ENCODE data around the gene TCF15. TPM values are rescaled to one million over a fixed set of nuclear protein-coding genes. Genes with fewer than 3 reads are reported as not detected.

Gene TCF15
- total and polyA plus RNA-seq, 10 donors = 0.06 to 0.22 (median 0.21) TPM; not detected in 7

DNA sequence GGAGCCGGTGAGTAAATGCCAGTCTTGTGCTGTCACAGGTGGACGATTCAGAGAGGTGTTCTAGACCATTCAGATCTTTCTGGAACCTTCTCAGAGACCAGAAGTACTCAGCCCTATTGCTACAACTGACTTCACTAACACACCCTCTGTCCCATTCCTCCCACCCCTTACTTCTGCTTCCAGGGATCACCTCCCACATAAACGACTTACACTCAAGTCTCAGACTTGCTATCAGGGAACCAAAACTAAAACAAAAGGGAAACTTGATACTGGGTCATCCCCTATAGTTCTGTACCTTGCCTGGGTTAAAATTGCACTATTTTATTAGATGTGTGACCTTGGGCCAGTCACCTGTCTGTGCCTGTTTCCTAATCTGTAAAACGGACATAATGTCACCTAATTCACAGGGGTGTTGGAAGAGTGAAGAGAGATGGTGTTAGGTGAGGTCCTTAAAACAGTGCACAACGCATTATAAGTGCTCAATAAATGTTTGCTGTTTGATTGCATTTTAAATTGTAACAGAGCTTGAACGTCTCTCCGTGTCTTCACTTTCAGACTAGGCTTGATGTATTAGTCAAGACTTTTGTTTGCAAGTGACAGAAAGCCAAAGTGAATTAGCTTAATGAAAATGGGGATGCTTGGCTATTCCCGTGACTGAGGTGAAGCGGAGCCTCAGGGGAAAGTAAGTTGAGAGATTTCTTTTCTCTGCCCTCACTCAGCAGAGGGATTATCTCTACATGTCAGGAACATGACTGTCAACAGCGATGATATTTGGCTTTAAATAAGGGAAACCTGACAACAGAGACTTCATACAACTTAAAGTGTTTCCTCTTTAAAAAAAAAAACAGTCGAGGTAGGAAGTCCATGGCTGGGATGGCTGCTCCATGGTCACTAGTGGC, 45.9 kb upstream of the TCF15 start:
- Histone ChIP-seq H3K36me3 (no peaks in the 10 kb centered on the region), H3K27ac (no peak overlapping the region), H3K4me3 (no peak overlapping the region), H3K9me3 (no peaks in the 10 kb centered on the region), H3K4me1 (peaks cover 13 to 57% (median 30%) of the 10 kb centered on the region in 6 donors), H3K27me3 (replicated peaks in 1 of 7) (peaks cover 0 to 52% (median 0%) of the 10 kb centered on the region in 7 donors)
- TF ChIP-seq POLR2AphosphoS5 (IDR thresholded peaks at IDR 0.05) = no peak
- TF ChIP-seq, protein P1, sequence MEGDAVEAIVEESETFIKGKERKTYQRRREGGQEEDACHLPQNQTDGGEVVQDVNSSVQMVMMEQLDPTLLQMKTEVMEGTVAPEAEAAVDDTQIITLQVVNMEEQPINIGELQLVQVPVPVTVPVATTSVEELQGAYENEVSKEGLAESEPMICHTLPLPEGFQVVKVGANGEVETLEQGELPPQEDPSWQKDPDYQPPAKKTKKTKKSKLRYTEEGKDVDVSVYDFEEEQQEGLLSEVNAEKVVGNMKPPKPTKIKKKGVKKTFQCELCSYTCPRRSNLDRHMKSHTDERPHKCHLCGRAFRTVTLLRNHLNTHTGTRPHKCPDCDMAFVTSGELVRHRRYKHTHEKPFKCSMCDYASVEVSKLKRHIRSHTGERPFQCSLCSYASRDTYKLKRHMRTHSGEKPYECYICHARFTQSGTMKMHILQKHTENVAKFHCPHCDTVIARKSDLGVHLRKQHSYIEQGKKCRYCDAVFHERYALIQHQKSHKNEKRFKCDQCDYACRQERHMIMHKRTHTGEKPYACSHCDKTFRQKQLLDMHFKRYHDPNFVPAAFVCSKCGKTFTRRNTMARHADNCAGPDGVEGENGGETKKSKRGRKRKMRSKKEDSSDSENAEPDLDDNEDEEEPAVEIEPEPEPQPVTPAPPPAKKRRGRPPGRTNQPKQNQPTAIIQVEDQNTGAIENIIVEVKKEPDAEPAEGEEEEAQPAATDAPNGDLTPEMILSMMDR (IDR thresholded peaks at IDR 0.05 in 8 of 11, conservative IDR thresholded peaks at IDR 0.05 in 3 of 11) = no peak
- TF ChIP-seq POLR2A (IDR thresholded peaks at IDR 0.05) = no peak
- 71 to 81% (median 77%) methylated on average over 11 of the region's 11 CpGs for WGBS, 5 donors
- DNase-seq = no peak
- intact Hi-C loops (cut with DNase I; ENCODE audit: low total_unique reads) = no loop called here

DNA sequence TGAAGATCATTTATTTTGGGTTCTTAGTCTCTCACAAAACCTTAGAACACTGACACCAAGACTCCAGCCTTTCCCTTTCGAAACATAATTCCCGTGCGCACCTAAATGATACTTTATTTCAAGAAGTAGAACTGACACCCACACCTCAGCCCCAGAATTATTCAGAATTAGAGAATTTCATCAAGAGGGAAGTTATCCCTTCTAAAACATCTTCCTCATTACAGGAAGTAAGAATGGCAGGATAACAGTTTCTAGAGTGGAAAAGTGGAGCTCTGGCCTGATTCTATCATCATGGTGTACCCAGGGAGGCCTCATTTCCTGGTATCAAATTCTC, 44.3 kb upstream of the TCF15 start:
- WGBS, 5 donors = 89 to 96% (median 92%) methylated on average over 3 of the region's 3 CpGs
- DNase-seq = no peak
- peaks cover 0 to 36% (median 0%) of the 10 kb centered on the region in 7 donors for H3K27me3 ChIP-seq (replicated peaks in 1 of 7)
- peaks cover 0 to 15% (median 0%) of the 10 kb centered on the region in 6 donors for H3K36me3 ChIP-seq
- TF ChIP-seq POLR2AphosphoS5 (IDR thresholded peaks at IDR 0.05) = no peak
- TF ChIP-seq, protein P1 (IDR thresholded peaks at IDR 0.05 in 8 of 11, conservative IDR thresholded peaks at IDR 0.05 in 3 of 11) = no peak
- TF ChIP-seq POLR2A (IDR thresholded peaks at IDR 0.05) = no peak
- H3K9me3 ChIP-seq = no peaks in the 10 kb centered on the region
- H3K27ac ChIP-seq = peak overlapping the region in 3 of 8 donors; percentile 81 to 93 (median 81)
- H3K4me1 ChIP-seq = peaks cover 13 to 50% (median 28%) of the 10 kb centered on the region in 6 donors
- H3K4me3 ChIP-seq = peak overlapping the region in 1 of 8 donors; percentile 93
- intact Hi-C loops (cut with DNase I; ENCODE audit: low total_unique reads) = no loop called here

DNA sequence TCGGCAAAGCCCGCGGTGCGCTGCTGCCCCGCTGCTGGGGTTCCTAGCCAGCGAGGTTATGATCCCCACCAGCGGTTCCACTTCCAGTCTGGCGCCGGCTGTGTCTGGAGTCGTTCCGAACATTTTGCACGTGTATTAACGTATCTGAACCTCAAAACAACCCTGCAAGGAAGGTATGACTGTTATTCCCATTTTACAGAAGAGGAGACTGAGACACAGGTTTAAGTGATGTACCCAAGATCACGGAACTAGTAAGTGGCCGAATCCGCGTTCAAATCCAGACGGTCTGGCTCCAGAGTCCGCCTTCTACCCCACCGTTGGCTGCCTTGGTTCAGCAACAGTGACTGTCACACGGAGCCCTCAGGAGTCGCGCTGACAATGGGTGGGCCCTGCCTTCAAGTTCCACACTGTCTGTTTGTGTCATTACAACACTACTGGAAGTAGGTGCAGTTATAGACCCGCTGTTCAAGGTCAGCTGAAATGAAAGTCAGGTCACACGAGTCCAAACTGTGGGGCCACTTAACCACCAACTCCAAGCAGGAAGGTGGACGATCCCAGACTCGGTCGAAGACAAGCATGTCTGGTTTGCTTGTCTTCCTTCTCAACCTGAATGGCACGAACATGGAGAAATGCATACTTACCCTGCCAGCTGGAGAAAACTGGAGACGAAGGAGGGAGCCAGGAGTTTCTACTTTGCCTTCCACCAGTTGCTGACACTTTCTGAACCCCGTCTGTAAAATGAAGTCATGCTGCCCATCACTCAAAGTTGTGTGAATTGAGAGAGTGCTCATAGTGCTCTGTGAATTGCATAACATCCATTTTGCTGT, 43.7 kb upstream of the TCF15 start:
- TF ChIP-seq POLR2A (IDR thresholded peaks at IDR 0.05) = no peak
- TF ChIP-seq POLR2AphosphoS5 (IDR thresholded peaks at IDR 0.05) = peak in 1 of 3 donors; percentile 20
- TF ChIP-seq, protein P1 (IDR thresholded peaks at IDR 0.05 in 8 of 11, conservative IDR thresholded peaks at IDR 0.05 in 3 of 11) = peak in 1 of 11 experiments; percentile 29
- H3K4me1 ChIP-seq = peaks cover 13 to 44% (median 28%) of the 10 kb centered on the region in 6 donors
- 25 to 31% (median 29%) methylated on average over 25 to 31 of the region's 31 CpGs for WGBS, 5 donors
- intact Hi-C loops (cut with DNase I; ENCODE audit: low total_unique reads) = no loop called here
- H3K36me3 ChIP-seq = peaks cover 0 to 21% (median 3%) of the 10 kb centered on the region in 6 donors
- H3K27me3 ChIP-seq (replicated peaks in 1 of 7) = peaks cover 0 to 30% (median 0%) of the 10 kb centered on the region in 7 donors
- no peaks in the 10 kb centered on the region for H3K9me3 ChIP-seq
- H3K4me3 ChIP-seq = peak overlapping the region; percentile 49 to 93 (median 64)
- DNase-seq = no peak
- H3K27ac ChIP-seq = peak overlapping the region in 7 of 8 donors; percentile 58 to 93 (median 81)
